Right lobe of liver (tissue), 4 donors: ENCODE measurements around the gene FARS2.

ENCODE experiments used
- CTCF ChIP-seq, 4 donors: fragments of 200-600 bp in 3 of 4; fragments of 450-650 bp in 1 of 4; IDR thresholded peaks; one replicate each; pipeline versions ENCODE4 v1.5.1 to v1.8.0; 2016 to 2022; ENCODE audit warnings: antibody characterized with exemption in 4 of 4, mild to moderate bottlenecking in 2 of 4
- POLR2A ChIP-seq: fragments of 450-650 bp; IDR thresholded peaks from one replicate; pipeline ENCODE4 v1.6.1; 2017; ENCODE audit warnings: antibody characterized with exemption, mild to moderate bottlenecking
- donor health status: DM: no; HTN: no; CAD: no.
- donor health status: DM: no; HTN: no; CAD: no.
- donor health status: DM: no; HTN: yes; CAD: no.

GRCh38 chr6:5403609-5404008 is 142.3 kb downstream of the FARS2 start:
- TF ChIP-seq CTCF (IDR thresholded peaks at IDR 0.05), result no peak
- no peak for TF ChIP-seq POLR2A
